Smooth muscle cell (in vitro differentiated cells): Measurements from ENCODE around the gene MME. TPM values are rescaled to one million over a fixed set of nuclear protein-coding genes. Genes with fewer than 3 reads are reported as not detected.

Source experiments
- DNase-seq: peaks from one replicate; lab custom pipeline; 2025; ENCODE audit not compliant: unreplicated experiment; lab: John Stamatoyannopoulos, UW
- H2AFZ ChIP-seq: fragments of 200-600 bp; sonication (generic); 2 replicates; pipeline ENCODE4 v1.6.0; 2016; ENCODE audit warnings: antibody characterized with exemption, low read depth, mild to moderate bottlenecking
- H3F3A ChIP-seq: fragments of 200-600 bp; sonication (generic); 2 replicates; pipeline ENCODE4 v1.6.0; 2017; ENCODE audit warnings: antibody characterized with exemption, low read depth
- H3K27ac ChIP-seq: fragments of 200-600 bp; sonication (generic); 2 replicates; pipeline ENCODE4 v1.5.1; 2016; ENCODE audit warnings: low read depth, mild to moderate bottlenecking
- H3K27me3 ChIP-seq: fragments of 200-600 bp; sonication (generic); 2 replicates; pipeline ENCODE4 v1.6.1; 2016; ENCODE audit warnings: low read depth, mild to moderate bottlenecking
- H3K36me3 ChIP-seq: fragments of 200-600 bp; sonication (generic); 2 replicates; pipeline ENCODE4 v1.5.1; 2016; ENCODE audit warnings: low read depth
- H3K4me1 ChIP-seq: fragments of 200-600 bp; sonication (generic); 2 replicates; pipeline ENCODE4 v1.5.1; 2016; ENCODE audit warnings: low read depth
- H3K4me2 ChIP-seq: fragments of 200-600 bp; sonication (generic); 2 replicates; pipeline ENCODE4 v1.6.0; 2016; ENCODE audit warnings: mild to moderate bottlenecking
- H3K4me3 ChIP-seq: fragments of 200-600 bp; sonication (generic); 2 replicates; pipeline ENCODE4 v1.5.1; 2016; ENCODE audit warnings: mild to moderate bottlenecking
- H3K79me2 ChIP-seq: fragments of 200-600 bp; sonication (generic); 2 replicates; pipeline ENCODE4 v1.6.0; 2016; ENCODE audit warnings: low read depth, mild to moderate bottlenecking
- H3K9ac ChIP-seq: fragments of 200-600 bp; sonication (generic); 2 replicates; pipeline ENCODE4 v1.6.0; 2016; ENCODE audit warnings: low read depth
- H3K9me3 ChIP-seq: fragments of 200-600 bp; sonication (generic); replicated peaks from 2 replicates; pipeline ENCODE4 v1.5.1; 2016; ENCODE audit warnings: low read depth
- H4K20me1 ChIP-seq: fragments of 200-600 bp; sonication (generic); 2 replicates; pipeline ENCODE4 v1.6.0; 2016; ENCODE audit warnings: low read depth
- WGBS: methylation state at CpG from one replicate; pipeline ENCODE4 v1.1.7; 2016; ENCODE audit warnings: low lambda C conversion rate; 5-methylcytosine and 5-hydroxymethylcytosine counted together
- polyA plus RNA-seq: library from polyadenylated mRNA; unstranded; fragments of >200 nt; fragmentation: Nextera tagmentation; extraction: Ambion mirVana; gene quantifications from 2 replicates; pipeline ENCODE4 v1.2.1, GENCODE V29; 2016
- total RNA-seq: library from RNA; depleted of rRNA; stranded (reverse); fragments of >200 nt; gene quantifications from 2 replicates; pipeline ENCODE4 v1.2.3, GENCODE V29; 2014
- TF ChIP-seq, protein P1 (sequence below): fragments of 200-600 bp; sonication (generic); IDR thresholded peaks from 2 replicates; pipeline ENCODE4 v1.5.1; 2017; ENCODE audit warnings: borderline replicate concordance, mild to moderate bottlenecking, antibody characterized with exemption; ENCODE audit not compliant: insufficient read depth, poor library complexity, severe bottlenecking

The MME gene
- total and polyA plus RNA-seq, 2 experiments from 2014 or later: 79.2 to 136 TPM

DNA sequence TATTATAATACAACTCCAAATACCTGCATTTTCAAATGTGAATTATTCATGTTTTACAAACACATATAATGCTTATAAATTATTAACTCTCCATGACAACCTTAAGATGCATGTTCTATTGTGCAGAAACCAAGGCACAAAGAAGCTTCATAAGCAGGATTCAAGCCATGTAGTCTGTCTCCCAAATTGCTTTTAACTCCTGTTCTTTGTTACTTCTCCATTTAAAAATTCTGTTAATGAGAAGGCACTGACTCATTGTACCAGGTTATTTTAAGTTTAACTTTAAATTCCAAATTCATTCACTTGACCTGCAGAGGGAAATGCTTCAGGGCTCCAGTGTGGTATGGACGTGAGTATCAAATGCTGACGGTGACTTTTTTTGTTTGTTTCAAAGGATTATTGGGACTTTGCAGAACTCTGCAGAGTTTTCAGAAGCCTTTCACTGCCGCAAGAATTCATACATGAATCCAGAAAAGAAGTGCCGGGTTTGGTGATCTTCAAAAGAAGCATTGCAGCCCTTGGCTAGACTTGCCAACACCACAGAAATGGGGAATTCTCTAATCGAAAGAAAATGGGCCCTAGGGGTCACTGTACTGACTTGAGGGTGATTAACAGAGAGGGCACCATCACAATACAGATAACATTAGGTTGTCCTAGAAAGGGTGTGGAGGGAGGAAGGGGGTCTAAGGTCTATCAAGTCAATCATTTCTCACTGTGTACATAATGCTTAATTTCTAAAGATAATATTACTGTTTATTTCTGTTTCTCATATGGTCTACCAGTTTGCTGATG lies 100.0 kb downstream of the MME start:
- 85% methylated on average over 5 of the region's 5 CpGs for WGBS
- no peak overlapping the region for H2AFZ ChIP-seq
- H3K36me3 ChIP-seq: peaks cover 12% of the 10 kb centered on the region
- no peak for DNase-seq
- H3K27me3 ChIP-seq: no peaks in the 10 kb centered on the region
- H3K4me1 ChIP-seq: no peaks in the 10 kb centered on the region
- H3K79me2 ChIP-seq: no peaks in the 10 kb centered on the region
- no peaks in the 10 kb centered on the region for H3F3A ChIP-seq
- no peak overlapping the region for H3K27ac ChIP-seq
- no peak overlapping the region for H3K4me3 ChIP-seq
- H3K9ac ChIP-seq: no peak overlapping the region
- H3K4me2 ChIP-seq: no peak overlapping the region
- no peaks in the 10 kb centered on the region for H4K20me1 ChIP-seq
- no peaks in the 10 kb centered on the region for H3K9me3 ChIP-seq
- TF ChIP-seq, protein P1, sequence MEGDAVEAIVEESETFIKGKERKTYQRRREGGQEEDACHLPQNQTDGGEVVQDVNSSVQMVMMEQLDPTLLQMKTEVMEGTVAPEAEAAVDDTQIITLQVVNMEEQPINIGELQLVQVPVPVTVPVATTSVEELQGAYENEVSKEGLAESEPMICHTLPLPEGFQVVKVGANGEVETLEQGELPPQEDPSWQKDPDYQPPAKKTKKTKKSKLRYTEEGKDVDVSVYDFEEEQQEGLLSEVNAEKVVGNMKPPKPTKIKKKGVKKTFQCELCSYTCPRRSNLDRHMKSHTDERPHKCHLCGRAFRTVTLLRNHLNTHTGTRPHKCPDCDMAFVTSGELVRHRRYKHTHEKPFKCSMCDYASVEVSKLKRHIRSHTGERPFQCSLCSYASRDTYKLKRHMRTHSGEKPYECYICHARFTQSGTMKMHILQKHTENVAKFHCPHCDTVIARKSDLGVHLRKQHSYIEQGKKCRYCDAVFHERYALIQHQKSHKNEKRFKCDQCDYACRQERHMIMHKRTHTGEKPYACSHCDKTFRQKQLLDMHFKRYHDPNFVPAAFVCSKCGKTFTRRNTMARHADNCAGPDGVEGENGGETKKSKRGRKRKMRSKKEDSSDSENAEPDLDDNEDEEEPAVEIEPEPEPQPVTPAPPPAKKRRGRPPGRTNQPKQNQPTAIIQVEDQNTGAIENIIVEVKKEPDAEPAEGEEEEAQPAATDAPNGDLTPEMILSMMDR: no peak

DNA sequence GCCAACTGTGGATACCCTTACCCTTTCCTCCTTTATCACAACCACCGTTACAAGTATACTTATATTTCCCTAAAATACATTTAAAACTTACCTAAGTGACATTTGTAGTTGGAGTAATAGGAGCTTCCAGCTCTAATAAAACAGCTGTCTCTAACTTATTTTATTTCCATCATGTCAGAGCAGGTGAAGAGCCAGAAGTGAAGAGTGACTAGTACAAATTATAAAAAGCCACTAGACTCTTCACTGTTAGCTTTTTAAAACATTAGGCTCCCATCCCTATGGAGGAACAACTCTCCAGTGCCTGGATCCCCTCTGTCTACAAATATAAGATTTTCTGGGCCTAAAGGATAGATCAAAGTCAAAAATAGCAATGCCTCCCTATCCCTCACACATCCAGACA lies 102.3 kb downstream of the MME start:
- no peaks in the 10 kb centered on the region for H3F3A ChIP-seq
- H3K27me3 ChIP-seq: no peaks in the 10 kb centered on the region
- TF ChIP-seq, protein P1: no peak
- H2AFZ ChIP-seq: no peak overlapping the region
- H3K36me3 ChIP-seq: peaks cover 9% of the 10 kb centered on the region
- H3K9me3 ChIP-seq: no peaks in the 10 kb centered on the region
- H3K79me2 ChIP-seq: no peaks in the 10 kb centered on the region
- H3K4me2 ChIP-seq: no peak overlapping the region
- H3K4me1 ChIP-seq: no peaks in the 10 kb centered on the region
- H4K20me1 ChIP-seq: no peaks in the 10 kb centered on the region
- DNase-seq: no peak
- H3K27ac ChIP-seq: no peak overlapping the region
- H3K4me3 ChIP-seq: no peak overlapping the region
- WGBS: 98% methylated on average over 1 of the region's 1 CpG
- no peak overlapping the region for H3K9ac ChIP-seq

DNA sequence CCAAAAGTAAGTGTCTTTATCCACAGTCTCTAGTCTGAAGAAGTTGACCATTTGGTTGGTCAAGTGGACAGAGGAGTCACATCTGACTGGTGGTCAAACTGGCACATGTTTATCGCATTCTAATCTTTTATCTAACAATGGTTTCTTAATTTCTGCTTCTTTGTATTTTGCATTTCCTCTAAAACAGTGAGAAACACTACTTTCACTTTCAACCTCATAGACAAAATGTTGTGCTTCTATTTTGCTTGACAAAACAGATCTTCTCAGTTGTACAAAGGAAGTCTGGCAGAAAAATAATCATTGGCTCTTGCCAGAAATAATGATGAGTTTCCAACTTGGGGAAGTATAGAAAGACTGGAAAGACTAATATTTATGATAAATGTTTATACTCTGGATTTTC lies 103.9 kb downstream of the MME start:
- no peak overlapping the region for H3K4me2 ChIP-seq

More for the DNA sequence above, 103.9 kb downstream of the MME start:
- 100% methylated on average over 1 of the region's 1 CpG for WGBS
- TF ChIP-seq, protein P1: no peak
- Histone ChIP-seq H3K36me3 (peaks cover 3% of the 10 kb centered on the region), H3K27ac (no peak overlapping the region), H3F3A (no peaks in the 10 kb centered on the region), H3K9me3 (no peaks in the 10 kb centered on the region), H3K27me3 (no peaks in the 10 kb centered on the region), H2AFZ (no peak overlapping the region), H3K4me3 (no peak overlapping the region), H3K79me2 (no peaks in the 10 kb centered on the region), H3K9ac (no peak overlapping the region), H3K4me1 (no peaks in the 10 kb centered on the region), H4K20me1 (no peaks in the 10 kb centered on the region)
- DNase-seq: no peak
